ENCODE results near the gene TAB2.

DNA sequence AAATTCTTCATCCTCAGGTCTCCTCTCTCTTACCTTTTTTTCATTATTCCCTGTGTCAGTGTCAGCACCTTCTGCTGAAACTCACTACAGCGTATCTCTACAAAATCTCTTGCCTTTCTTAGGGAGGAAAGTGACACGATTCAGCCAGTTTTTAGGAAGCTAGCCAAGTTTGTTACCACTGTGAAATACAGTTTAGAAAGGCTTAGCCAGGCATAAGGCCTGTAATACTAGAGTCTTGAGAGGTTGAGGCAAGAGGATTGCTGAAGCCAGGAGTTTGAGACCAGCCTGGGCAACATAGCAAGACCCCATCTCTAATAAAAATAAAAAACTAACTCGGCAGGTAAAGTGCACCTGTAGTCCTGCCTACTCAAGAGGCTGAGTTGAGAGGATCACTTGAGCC lies 16.7 kb downstream of the TAB2 start:
- TF ChIP-seq JUN (CRISPR knock-in tag; IDR thresholded peaks at IDR 0.05) (no peak), SP1 (CRISPR knock-in tag; conservative IDR thresholded peaks at IDR 0.05) (no peak), MAX (CRISPR knock-in tag; IDR thresholded peaks at IDR 0.05) (no peak), ZNF232 (CRISPR knock-in tag; IDR thresholded peaks at IDR 0.05) (no peak), ZNF317 (CRISPR knock-in tag; IDR thresholded peaks at IDR 0.05; ENCODE audit: borderline replicate concordance, low read depth) (no peak), E2F5 (CRISPR knock-in tag; IDR thresholded peaks at IDR 0.05) (no peak)
- TF ChIP-seq, protein P1, sequence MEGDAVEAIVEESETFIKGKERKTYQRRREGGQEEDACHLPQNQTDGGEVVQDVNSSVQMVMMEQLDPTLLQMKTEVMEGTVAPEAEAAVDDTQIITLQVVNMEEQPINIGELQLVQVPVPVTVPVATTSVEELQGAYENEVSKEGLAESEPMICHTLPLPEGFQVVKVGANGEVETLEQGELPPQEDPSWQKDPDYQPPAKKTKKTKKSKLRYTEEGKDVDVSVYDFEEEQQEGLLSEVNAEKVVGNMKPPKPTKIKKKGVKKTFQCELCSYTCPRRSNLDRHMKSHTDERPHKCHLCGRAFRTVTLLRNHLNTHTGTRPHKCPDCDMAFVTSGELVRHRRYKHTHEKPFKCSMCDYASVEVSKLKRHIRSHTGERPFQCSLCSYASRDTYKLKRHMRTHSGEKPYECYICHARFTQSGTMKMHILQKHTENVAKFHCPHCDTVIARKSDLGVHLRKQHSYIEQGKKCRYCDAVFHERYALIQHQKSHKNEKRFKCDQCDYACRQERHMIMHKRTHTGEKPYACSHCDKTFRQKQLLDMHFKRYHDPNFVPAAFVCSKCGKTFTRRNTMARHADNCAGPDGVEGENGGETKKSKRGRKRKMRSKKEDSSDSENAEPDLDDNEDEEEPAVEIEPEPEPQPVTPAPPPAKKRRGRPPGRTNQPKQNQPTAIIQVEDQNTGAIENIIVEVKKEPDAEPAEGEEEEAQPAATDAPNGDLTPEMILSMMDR (IDR thresholded peaks at IDR 0.05): no peak
- TF ChIP-seq, protein P2, sequence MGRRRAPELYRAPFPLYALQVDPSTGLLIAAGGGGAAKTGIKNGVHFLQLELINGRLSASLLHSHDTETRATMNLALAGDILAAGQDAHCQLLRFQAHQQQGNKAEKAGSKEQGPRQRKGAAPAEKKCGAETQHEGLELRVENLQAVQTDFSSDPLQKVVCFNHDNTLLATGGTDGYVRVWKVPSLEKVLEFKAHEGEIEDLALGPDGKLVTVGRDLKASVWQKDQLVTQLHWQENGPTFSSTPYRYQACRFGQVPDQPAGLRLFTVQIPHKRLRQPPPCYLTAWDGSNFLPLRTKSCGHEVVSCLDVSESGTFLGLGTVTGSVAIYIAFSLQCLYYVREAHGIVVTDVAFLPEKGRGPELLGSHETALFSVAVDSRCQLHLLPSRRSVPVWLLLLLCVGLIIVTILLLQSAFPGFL (CRISPR knock-in tag; IDR thresholded peaks at IDR 0.05; ENCODE audit: borderline replicate concordance): no peak
- TF ChIP-seq, protein P3, sequence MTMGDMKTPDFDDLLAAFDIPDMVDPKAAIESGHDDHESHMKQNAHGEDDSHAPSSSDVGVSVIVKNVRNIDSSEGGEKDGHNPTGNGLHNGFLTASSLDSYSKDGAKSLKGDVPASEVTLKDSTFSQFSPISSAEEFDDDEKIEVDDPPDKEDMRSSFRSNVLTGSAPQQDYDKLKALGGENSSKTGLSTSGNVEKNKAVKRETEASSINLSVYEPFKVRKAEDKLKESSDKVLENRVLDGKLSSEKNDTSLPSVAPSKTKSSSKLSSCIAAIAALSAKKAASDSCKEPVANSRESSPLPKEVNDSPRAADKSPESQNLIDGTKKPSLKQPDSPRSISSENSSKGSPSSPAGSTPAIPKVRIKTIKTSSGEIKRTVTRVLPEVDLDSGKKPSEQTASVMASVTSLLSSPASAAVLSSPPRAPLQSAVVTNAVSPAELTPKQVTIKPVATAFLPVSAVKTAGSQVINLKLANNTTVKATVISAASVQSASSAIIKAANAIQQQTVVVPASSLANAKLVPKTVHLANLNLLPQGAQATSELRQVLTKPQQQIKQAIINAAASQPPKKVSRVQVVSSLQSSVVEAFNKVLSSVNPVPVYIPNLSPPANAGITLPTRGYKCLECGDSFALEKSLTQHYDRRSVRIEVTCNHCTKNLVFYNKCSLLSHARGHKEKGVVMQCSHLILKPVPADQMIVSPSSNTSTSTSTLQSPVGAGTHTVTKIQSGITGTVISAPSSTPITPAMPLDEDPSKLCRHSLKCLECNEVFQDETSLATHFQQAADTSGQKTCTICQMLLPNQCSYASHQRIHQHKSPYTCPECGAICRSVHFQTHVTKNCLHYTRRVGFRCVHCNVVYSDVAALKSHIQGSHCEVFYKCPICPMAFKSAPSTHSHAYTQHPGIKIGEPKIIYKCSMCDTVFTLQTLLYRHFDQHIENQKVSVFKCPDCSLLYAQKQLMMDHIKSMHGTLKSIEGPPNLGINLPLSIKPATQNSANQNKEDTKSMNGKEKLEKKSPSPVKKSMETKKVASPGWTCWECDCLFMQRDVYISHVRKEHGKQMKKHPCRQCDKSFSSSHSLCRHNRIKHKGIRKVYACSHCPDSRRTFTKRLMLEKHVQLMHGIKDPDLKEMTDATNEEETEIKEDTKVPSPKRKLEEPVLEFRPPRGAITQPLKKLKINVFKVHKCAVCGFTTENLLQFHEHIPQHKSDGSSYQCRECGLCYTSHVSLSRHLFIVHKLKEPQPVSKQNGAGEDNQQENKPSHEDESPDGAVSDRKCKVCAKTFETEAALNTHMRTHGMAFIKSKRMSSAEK (CRISPR knock-in tag; IDR thresholded peaks at IDR 0.05; ENCODE audit: borderline replicate concordance): no peak

Data from WTC11 (cell line).